Endothelial cell of umbilical vein (primary cell): ENCODE data around the gene PSMB7. TPM values are rescaled to one million over a fixed set of nuclear protein-coding genes. Genes with fewer than 3 reads are reported as not detected.

Experiments used
- BruUV-seq: library from RNA; stranded (reverse); fragments of 400-500 nt; replicated peaks from 2 replicates; lab custom pipeline; 2021; lab: Mats Ljungman, UMichigan
- CTCF ChIA-PET: fragments of 300-600, 350-600 bp; sonication (Branson Sonifier 250); formaldehyde crosslinking; loops from one replicate; lab custom pipeline; 2021; ENCODE audit warnings: antibody characterized with exemption, inconsistent platforms; lab: Charles Lee
- POLR2A ChIA-PET: fragments of 300-600, 350-600 bp; sonication (Branson Sonifier 250); formaldehyde crosslinking; loops from one replicate; lab custom pipeline; 2021; ENCODE audit warnings: antibody characterized with exemption, inconsistent platforms; lab: Charles Lee
- DNase-seq: peaks from one replicate; pipeline ENCODE4 v3.0.0-alpha.2; 2011; ENCODE audit warnings: low read depth, low spot score
- FAIRE-seq: peaks from 2 replicates; lab custom pipeline; 2011; peaks lifted over from hg19 to GRCh38; lab: Jason Lieb, UNC
- H2AFZ ChIP-seq: 2 replicates; pipeline ENCODE4 v1.6.0; 2012; ENCODE audit warnings: low read depth, low read length, control low read depth, inconsistent platforms
- H3K27ac ChIP-seq: 2 replicates; pipeline ENCODE4 v1.5.1; 2011; ENCODE audit warnings: low read depth, mild to moderate bottlenecking, control low read depth, low read length, moderate library complexity; ENCODE audit not compliant: insufficient read depth
- H3K27me3 ChIP-seq, 2 experiments: 2 replicates each; pipeline versions ENCODE4 v1.6.0 to v1.6.1; 2011; ENCODE audit warnings: low read length in 2 of 2, mixed read lengths in 1 of 2; ENCODE audit not compliant: control insufficient read depth in 2 of 2, insufficient read depth in 2 of 2
- H3K36me3 ChIP-seq, 2 experiments: 2 replicates in 1 of 2; 3 replicates in 1 of 2; pipeline ENCODE4 v1.5.1; 2011; ENCODE audit warnings: low read length in 2 of 2, mild to moderate bottlenecking in 1 of 2, moderate library complexity in 1 of 2; ENCODE audit not compliant: control insufficient read depth in 2 of 2, insufficient read depth in 2 of 2; ENCODE audit errors: extremely low read depth in 1 of 2
- H3K4me1 ChIP-seq: 3 replicates; pipeline ENCODE4 v1.5.1; 2011; ENCODE audit warnings: mild to moderate bottlenecking, low read length; ENCODE audit not compliant: control insufficient read depth, insufficient read depth; ENCODE audit errors: extremely low read depth
- H3K4me2 ChIP-seq: 2 replicates; pipeline ENCODE4 v1.6.1; 2011; ENCODE audit warnings: low read length, control low read depth, mixed read lengths; ENCODE audit not compliant: insufficient read depth
- H3K4me3 ChIP-seq, 3 experiments: fragments of 200-600 bp in 1 of 3; sonication (generic), shearing (Covaris generic) in 1 of 3; replicated peaks in 1 of 3; 2 replicates each; pipeline ENCODE4 v1.5.1; 2011 to 2016; ENCODE audit warnings: control low read depth in 3 of 3, low read length in 3 of 3, mild to moderate bottlenecking in 2 of 3, inconsistent platforms in 1 of 3, low read depth in 1 of 3, moderate library complexity in 1 of 3; ENCODE audit not compliant: insufficient read depth in 1 of 3
- H3K79me2 ChIP-seq: 2 replicates; pipeline ENCODE4 v1.6.0; 2012; ENCODE audit warnings: low read length, inconsistent platforms; ENCODE audit not compliant: control insufficient read depth, insufficient read depth
- H3K9ac ChIP-seq: replicated peaks from 2 replicates; pipeline ENCODE3; 2011; ENCODE audit warnings: low read length, control low read depth; ENCODE audit not compliant: insufficient read depth; ENCODE audit errors: extremely low read depth
- H3K9me1 ChIP-seq: replicated peaks from 3 replicates; pipeline ENCODE4 v1.6.0; 2011; ENCODE audit warnings: mild to moderate bottlenecking, low read length; ENCODE audit not compliant: control insufficient read depth, insufficient read depth; ENCODE audit errors: extremely low read depth
- H3K9me3 ChIP-seq: replicated peaks from 2 replicates; pipeline ENCODE4 v1.5.1; 2012; ENCODE audit warnings: low read length, inconsistent platforms; ENCODE audit not compliant: control insufficient read depth, insufficient read depth
- H4K20me1 ChIP-seq: replicated peaks from 2 replicates; pipeline ENCODE3; 2011; ENCODE audit warnings: mild to moderate bottlenecking, low read length; ENCODE audit not compliant: control insufficient read depth, insufficient read depth; ENCODE audit errors: extremely low read depth
- CTCF ChIP-seq, 2 donors: IDR thresholded peaks; 1 replicate in 1 of 2; 2 replicates in 1 of 2; pipeline ENCODE4 v1.5.1; 2011; ENCODE audit warnings: low read length in 2 of 2, mild to moderate bottlenecking in 2 of 2, moderate library complexity in 2 of 2, control low read depth in 1 of 2, inconsistent platforms in 1 of 2, low read depth in 1 of 2; ENCODE audit not compliant: insufficient read depth in 1 of 2; ENCODE audit errors: extremely low read depth in 1 of 2
- EZH2 ChIP-seq: IDR thresholded peaks from 2 replicates; pipeline ENCODE4 v1.6.1; 2012; ENCODE audit warnings: borderline replicate concordance, low read depth, mild to moderate bottlenecking, moderate library complexity, low read length, inconsistent platforms; ENCODE audit not compliant: severe bottlenecking
- FOS ChIP-seq: IDR thresholded peaks from 2 replicates; pipeline ENCODE4 v1.6.1; 2011; ENCODE audit warnings: mild to moderate bottlenecking, low read length, moderate library complexity, borderline replicate concordance; ENCODE audit not compliant: insufficient read depth
- GATA2 ChIP-seq: IDR thresholded peaks from 2 replicates; pipeline ENCODE4 v1.7.0; 2011; ENCODE audit warnings: low read depth, mild to moderate bottlenecking, moderate library complexity, mixed read lengths, low read length; ENCODE audit not compliant: insufficient read length, insufficient read depth
- JUN ChIP-seq: IDR thresholded peaks from 2 replicates; pipeline ENCODE4 v1.6.1; 2011; ENCODE audit warnings: borderline replicate concordance, low read depth; ENCODE audit not compliant: insufficient read length, insufficient read depth
- MAX ChIP-seq: IDR thresholded peaks from 2 replicates; pipeline ENCODE4 v1.6.1; 2011; ENCODE audit not compliant: insufficient read depth, insufficient read length
- MYC ChIP-seq: IDR thresholded peaks from one replicate; pipeline ENCODE4 v1.6.1; 2011; ENCODE audit warnings: mild to moderate bottlenecking, low read depth, low read length
- POLR2A ChIP-seq: IDR thresholded peaks from 2 replicates; pipeline ENCODE4 v1.6.1; 2012; ENCODE audit warnings: low read depth, mild to moderate bottlenecking, control low read depth, low read length
- POLR2AphosphoS5 ChIP-seq: IDR thresholded peaks from 2 replicates; pipeline ENCODE4 v1.6.1; 2012; ENCODE audit warnings: low read depth, mild to moderate bottlenecking, control low read depth, low read length, moderate library complexity; ENCODE audit not compliant: insufficient read depth
- dilution Hi-C: fragments of 300-500 bp; cut with MboI; formaldehyde crosslinking; loops from one replicate; pipeline ENCODE4 v1.15.0; 2019; ENCODE audit warnings: low sequenced_read_pairs; ENCODE audit not compliant: extremely low pct_ligation_motif_present
- intact Hi-C: fragments of 100-400 bp; cut with micrococcal nuclease; formaldehyde crosslinking; loops from one replicate; pipeline ENCODE4 v1.10.0; 2022
- polyA plus RNA-seq, 4 experiments: library from polyadenylated mRNA; depleted of rRNA in 3 of 4; stranded (reverse) in 3 of 4; unstranded in 1 of 4; fragments of >200 nt; gene quantifications; 2 replicates each; pipeline versions ENCODE4 v1.2.1 to v1.2.3, GENCODE V29; 2011 to 2012; ENCODE audit warnings: missing spikeins in 1 of 4
- total RNA-seq: library from RNA; stranded (reverse); gene quantifications from 2 replicates; pipeline ENCODE4 v1.2.3, GENCODE V29; 2021

The PSMB7 gene
- total and polyA plus RNA-seq, 2 donors (not counting 3 experiments of a cell fraction or from before 2014, with no cell fraction given): 227 to 366 TPM

- CTCF ChIA-PET: interaction anchor here (1.0 to 5.6 kb wide), 5 partner anchors 9 to 273 kb away, joined by 3 to 38 read pairs (median 3); no protein-coding TSS in a partner anchor
- Histone ChIP-seq H3K4me2 (no peak overlapping the region), H3K79me2 (peaks cover 86% of the 10 kb centered on the region), H3K4me3 (no peak overlapping the region), H4K20me1 (peaks cover 5% of the 10 kb centered on the region), H3K36me3 (peaks cover 14 to 17% of the 10 kb centered on the region in 2 experiments), H3K9me3 (no peaks in the 10 kb centered on the region), H3K9me1 (no peaks in the 10 kb centered on the region), H2AFZ (no peak overlapping the region), H3K27ac (no peak overlapping the region), H3K27me3 (no peaks in the 10 kb centered on the region), H3K9ac (no peak overlapping the region), H3K4me1 (peaks cover 3% of the 10 kb centered on the region)
- dilution Hi-C loops (no loop called here), intact Hi-C loops (no loop called here)
- POLR2A ChIA-PET: no interaction called here
- BruUV-seq: no TSS peak
- no peak for FAIRE-seq
- no peak for DNase-seq
- TF ChIP-seq POLR2AphosphoS5: no peak
- TF ChIP-seq POLR2A: no peak
- no peak for TF ChIP-seq GATA2
- no peak for TF ChIP-seq FOS
- no peak for TF ChIP-seq EZH2
- no peak for TF ChIP-seq CTCF (IDR thresholded peaks at IDR 0.05; ENCODE audit: extremely low read depth in 1 of 2, insufficient read depth in 1 of 2, low read depth in 1 of 2, low read length in 2 of 2)
- TF ChIP-seq JUN: no peak
- TF ChIP-seq MAX: no peak
- no peak for TF ChIP-seq MYC
These were observed 15.8 kb downstream of the PSMB7 start for GRCh38 chr9:124399323-124399967.
